ENCODE results near the gene FBXW12. TPM values are rescaled to one million over a fixed set of nuclear protein-coding genes. Genes with fewer than 3 reads are reported as not detected.

The FBXW12 gene
- total RNA-seq, 1 experiment from 2014 or later, result not detected

GRCh38 chr3:48415251-48415953 is 43.4 kb downstream of the FBXW12 start:
- no peaks in the 10 kb centered on the region for H3K9me2 ChIP-seq (ENCODE audit: insufficient read depth)
- POLR2A ChIA-PET, result no interaction called here
- no peak for DNase-seq (ENCODE audit: low read depth, low spot score)
- no peaks in the 10 kb centered on the region for H3K79me2 ChIP-seq (ENCODE audit: insufficient read depth, low read length)
- H3K36me3 ChIP-seq (ENCODE audit: control insufficient read depth in 1 of 2, insufficient read depth in 2 of 2, low read length in 2 of 2), result no peaks in the 10 kb centered on the region; a peak in 1 of 4 replicates
- no peak overlapping the region for H3K27ac ChIP-seq (ENCODE audit: low read depth, low read length)
- H3K4me3 ChIP-seq (replicated peaks in 1 of 2; ENCODE audit: low read depth in 1 of 2, low read length in 2 of 2), result no peak overlapping the region
- no peaks in the 10 kb centered on the region for H3K9me3 ChIP-seq (ENCODE audit: control insufficient read depth in 1 of 2, insufficient read depth in 1 of 2, low read depth in 1 of 2, low read length in 2 of 2)
- H3K9ac ChIP-seq (ENCODE audit: low read length), result no peak overlapping the region
- intact Hi-C loops (cut with micrococcal nuclease), result no loop called here
- no TSS peak for BruUV-seq (replicated peaks)
- H3K27me3 ChIP-seq (ENCODE audit: insufficient read depth, low read length), result no peaks in the 10 kb centered on the region
- RAD21 ChIA-PET (ENCODE audit: low non-redundant PET in 1 of 2, low total read pairs in 2 of 2, uncharacterized antibody in 2 of 2, unreplicated experiment in 2 of 2), result interaction anchor here in 1 of 2 experiments (1.3 kb wide), 1 partner anchor 20 kb away, joined by 5 read pairs; no protein-coding TSS in a partner anchor
- no peaks in the 10 kb centered on the region for H3K4me1 ChIP-seq (ENCODE audit: control insufficient read depth in 1 of 2, insufficient read depth in 2 of 2, low read length in 2 of 2)
- no peak overlapping the region for H2AFZ ChIP-seq (ENCODE audit: low read depth, low read length, poor library complexity, severe bottlenecking)
- peak; percentile 43; the same call in 1 of the 2 replicates for ATAC-seq
- no peaks in the 10 kb centered on the region for H4K20me1 ChIP-seq (ENCODE audit: insufficient read depth)
- TF ChIP-seq ELF1 (IDR thresholded peaks at IDR 0.05; ENCODE audit: borderline replicate concordance, low read depth) (no peak), ATF3 (IDR thresholded peaks at IDR 0.05) (no peak), ZBTB33 (IDR thresholded peaks at IDR 0.05; ENCODE audit: extremely low read depth, insufficient replicate concordance, low read length) (no peak), CBX3 (IDR thresholded peaks at IDR 0.05; ENCODE audit: low read depth) (no peak), RAD21 (IDR thresholded peaks at IDR 0.05; ENCODE audit: low read depth) (no peak), EZH2 (IDR thresholded peaks at IDR 0.05) (no peak)
- TF ChIP-seq, protein P1, sequence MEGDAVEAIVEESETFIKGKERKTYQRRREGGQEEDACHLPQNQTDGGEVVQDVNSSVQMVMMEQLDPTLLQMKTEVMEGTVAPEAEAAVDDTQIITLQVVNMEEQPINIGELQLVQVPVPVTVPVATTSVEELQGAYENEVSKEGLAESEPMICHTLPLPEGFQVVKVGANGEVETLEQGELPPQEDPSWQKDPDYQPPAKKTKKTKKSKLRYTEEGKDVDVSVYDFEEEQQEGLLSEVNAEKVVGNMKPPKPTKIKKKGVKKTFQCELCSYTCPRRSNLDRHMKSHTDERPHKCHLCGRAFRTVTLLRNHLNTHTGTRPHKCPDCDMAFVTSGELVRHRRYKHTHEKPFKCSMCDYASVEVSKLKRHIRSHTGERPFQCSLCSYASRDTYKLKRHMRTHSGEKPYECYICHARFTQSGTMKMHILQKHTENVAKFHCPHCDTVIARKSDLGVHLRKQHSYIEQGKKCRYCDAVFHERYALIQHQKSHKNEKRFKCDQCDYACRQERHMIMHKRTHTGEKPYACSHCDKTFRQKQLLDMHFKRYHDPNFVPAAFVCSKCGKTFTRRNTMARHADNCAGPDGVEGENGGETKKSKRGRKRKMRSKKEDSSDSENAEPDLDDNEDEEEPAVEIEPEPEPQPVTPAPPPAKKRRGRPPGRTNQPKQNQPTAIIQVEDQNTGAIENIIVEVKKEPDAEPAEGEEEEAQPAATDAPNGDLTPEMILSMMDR (IDR thresholded peaks at IDR 0.05 in 2 of 3, conservative IDR thresholded peaks at IDR 0.05 in 1 of 3; ENCODE audit: borderline replicate concordance in 1 of 3, insufficient read depth in 1 of 3, low read depth in 2 of 3, low read length in 2 of 3), result peak in 1 of 3 experiments; percentile 19; a peak in 1 of 6 replicates
- CTCF ChIA-PET, result no interaction called here
- H3K4me2 ChIP-seq (ENCODE audit: low read length), result no peak overlapping the region

All from HCT116 (cell line).